RKO (cell line): Measurements from ENCODE around the gene TPO.

ENCODE experiments used
- DNase-seq: peaks from one replicate; pipeline ENCODE4 v3.0.0-alpha.2; 2016; ENCODE audit warnings: low spot score

Gene TPO

GRCh38 chr2:1584691-1585485, 171.6 kb downstream of the TPO start:
- peak; percentile 9 for DNase-seq

DNA sequence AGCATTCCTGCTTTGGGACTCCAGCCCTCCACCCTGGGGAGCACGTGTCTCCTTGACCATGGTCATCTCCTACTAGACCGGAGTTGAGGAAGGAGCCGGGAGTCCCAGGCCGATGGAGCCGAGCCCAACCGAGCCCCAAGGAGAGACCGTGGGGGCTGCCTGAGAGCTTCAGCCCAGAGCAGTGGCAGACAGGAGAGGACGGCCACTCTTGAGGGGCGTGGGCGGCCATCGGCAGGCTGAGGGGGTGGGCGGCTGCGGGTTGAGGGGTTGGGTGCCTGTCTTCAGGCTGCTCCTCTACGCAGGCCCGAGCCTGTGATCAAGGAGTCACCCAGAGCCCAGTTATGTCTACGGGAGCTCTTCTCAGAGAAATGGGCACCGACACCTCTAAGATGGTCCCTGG, 172.4 kb downstream of the TPO start:
- DNase-seq = no peak

DNA sequence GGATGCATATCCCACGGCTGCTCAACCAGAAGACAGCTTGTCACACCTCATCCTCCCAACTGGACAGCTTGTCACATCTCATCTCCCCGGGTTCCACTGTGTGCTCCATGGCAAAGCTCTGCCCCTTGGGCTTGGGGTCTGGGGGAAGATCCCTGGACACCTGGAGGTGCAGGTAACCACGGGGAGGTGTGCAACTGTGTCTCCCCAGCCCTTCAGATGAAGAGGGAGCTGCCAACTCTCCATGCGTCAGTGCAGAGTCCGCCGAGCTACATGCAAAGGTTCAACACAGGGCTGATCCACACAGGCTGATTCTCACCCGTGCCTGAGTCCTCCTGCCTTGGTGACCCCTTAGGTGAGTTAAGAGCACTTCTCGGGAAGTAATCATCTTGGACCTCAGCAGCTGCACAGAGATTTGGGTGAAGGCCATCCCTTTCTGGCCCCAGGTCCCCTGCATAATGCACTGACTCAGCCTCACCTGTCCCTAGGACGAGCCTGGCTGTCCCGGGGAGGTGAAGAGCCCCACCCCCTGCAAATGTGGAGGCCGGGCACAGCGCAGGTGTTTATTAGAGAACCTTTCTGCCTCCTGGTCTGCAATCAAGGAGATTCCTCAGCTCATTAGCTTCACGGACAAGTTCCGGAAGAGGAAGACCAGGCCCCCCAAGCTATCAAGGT, 173.1 kb downstream of the TPO start:
- no peak for DNase-seq

- no peak for DNase-seq
Measured at GRCh38 chr2:1586923-1587840, 173.9 kb downstream of the TPO start.

- no peak for DNase-seq
Measured at GRCh38 chr2:1588051-1588977, 175.1 kb downstream of the TPO start.

DNA sequence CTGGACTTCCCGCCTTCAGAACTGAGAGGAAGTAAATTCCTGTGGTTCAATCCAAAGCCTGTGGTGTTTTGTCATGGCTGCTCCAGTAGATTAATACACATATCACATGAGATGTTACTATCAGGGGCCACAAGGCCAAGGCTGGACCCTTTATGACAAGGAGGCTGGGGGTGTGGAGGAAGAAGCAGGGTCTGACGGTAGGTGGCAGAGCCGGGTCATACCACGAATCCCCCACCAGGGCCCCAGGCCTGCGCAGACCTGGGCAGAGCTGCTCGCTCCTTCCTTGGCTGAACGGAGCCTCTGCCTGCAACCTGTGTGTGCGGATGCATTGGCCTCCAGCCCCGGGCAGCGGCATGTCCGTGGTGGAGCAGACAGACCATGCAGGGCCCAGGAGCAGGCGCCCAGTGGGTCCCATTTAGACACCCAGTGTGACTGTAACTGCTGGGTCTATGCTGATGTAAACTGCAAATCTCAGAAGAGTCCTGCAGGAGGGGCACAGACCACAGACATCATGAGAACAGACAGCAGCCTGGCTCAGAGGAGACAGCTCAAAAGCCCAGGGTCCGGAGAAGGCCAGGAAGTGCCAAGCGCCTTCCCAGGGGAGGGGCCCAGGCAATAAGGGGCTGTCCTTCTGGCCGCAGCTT, 175.8 kb downstream of the TPO start:
- no peak for DNase-seq

GRCh38 chr2:1590596-1591460, 177.6 kb downstream of the TPO start:
- DNase-seq = no peak

DNA sequence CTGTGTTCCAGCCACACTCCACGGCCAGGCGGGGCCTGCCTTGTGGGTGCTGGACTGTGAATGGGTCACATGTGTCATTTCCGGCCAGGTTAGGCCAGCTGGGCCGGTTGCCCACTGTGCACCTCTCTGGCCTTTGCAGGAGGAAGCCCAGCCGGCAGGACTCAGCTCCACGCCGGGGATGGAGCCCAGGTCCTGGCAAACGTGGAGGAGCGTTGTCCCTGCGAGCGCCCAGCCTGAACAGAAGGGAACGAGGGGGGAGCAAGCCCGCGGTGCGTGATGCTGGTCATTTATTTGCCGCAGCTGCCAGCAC, 178.2 kb downstream of the TPO start:
- no peak for DNase-seq
